HCT116 (cell line): ENCODE results near the gene DNAH9. TPM values are rescaled to one million over a fixed set of nuclear protein-coding genes. Genes with fewer than 3 reads are reported as not detected.

ENCODE experiments used
- ATAC-seq: fragments of 200-7000 bp; cut with Tn5 transposase; 2 replicates; pipeline ENCODE4 v1.9.1; 2020; ENCODE audit warnings: mild to moderate bottlenecking, moderate library complexity
- BruUV-seq: library from RNA; stranded (reverse); fragments of 400-500 nt; replicated peaks from 2 replicates; lab custom pipeline; 2021; lab: Mats Ljungman, UMichigan
- CTCF ChIA-PET: fragments of 300-600 bp; sonication (Branson Sonifier 250); formaldehyde crosslinking; loops from one replicate; lab custom pipeline; 2021; ENCODE audit warnings: antibody characterized with exemption; lab: Charles Lee
- POLR2A ChIA-PET: fragments of 300-600, 350-600 bp; sonication (Branson Sonifier 250); formaldehyde crosslinking; loops from one replicate; lab custom pipeline; 2021; ENCODE audit warnings: antibody characterized with exemption; lab: Charles Lee
- RAD21 ChIA-PET, 2 experiments: fragments of 300-600 bp; sonication (Branson Sonifier 250); formaldehyde crosslinking; loops; one replicate each; lab custom pipeline; 2023; ENCODE audit warnings: low total read pairs in 2 of 2; ENCODE audit not compliant: uncharacterized antibody in 2 of 2, unreplicated experiment in 2 of 2, low non-redundant PET in 1 of 2; lab: Charles Lee
- DNase-seq: peaks from one replicate; pipeline ENCODE4 v3.0.0-alpha.2; 2010; ENCODE audit warnings: low read depth, low spot score
- H2AFZ ChIP-seq: fragments of 200-600 bp; shearing (Covaris generic), sonication (generic); 2 replicates; pipeline ENCODE4 v1.6.1; 2017; ENCODE audit warnings: low read depth, mixed run types, mixed read lengths, antibody characterized with exemption, low read length; ENCODE audit not compliant: poor library complexity, severe bottlenecking
- H3K27ac ChIP-seq: 2 replicates; pipeline ENCODE4 v1.5.1; 2012; ENCODE audit warnings: low read depth, low read length
- H3K27me3 ChIP-seq: fragments of 200-600 bp; sonication (generic); 2 replicates; pipeline ENCODE4 v1.6.1; 2016; ENCODE audit warnings: mixed run types, low read length, mixed read lengths; ENCODE audit not compliant: insufficient read depth
- H3K36me3 ChIP-seq, 2 experiments: fragments of 200-500 bp in 1 of 2; fragments of 200-600 bp in 1 of 2; sonication (Bioruptor generic) in 1 of 2; sonication (generic) in 1 of 2; 2 replicates each; pipeline versions ENCODE4 v1.5.1 to v1.6.1; 2014 to 2016; ENCODE audit warnings: low read length in 2 of 2, inconsistent platforms in 1 of 2, mixed read lengths in 1 of 2, mixed run types in 1 of 2; ENCODE audit not compliant: insufficient read depth in 2 of 2, control insufficient read depth in 1 of 2
- H3K4me1 ChIP-seq, 2 experiments: fragments of 200-600 bp in 1 of 2; sonication (generic) in 1 of 2; 2 replicates each; pipeline versions ENCODE4 v1.5.1 to v1.6.1; 2012 to 2017; ENCODE audit warnings: low read length in 2 of 2, inconsistent platforms in 1 of 2, mild to moderate bottlenecking in 1 of 2, mixed read lengths in 1 of 2, mixed run types in 1 of 2, moderate library complexity in 1 of 2; ENCODE audit not compliant: insufficient read depth in 2 of 2, control insufficient read depth in 1 of 2
- H3K4me2 ChIP-seq: fragments of 200-600 bp; sonication (generic); 2 replicates; pipeline ENCODE4 v1.6.1; 2017; ENCODE audit warnings: mixed run types, low read length, mixed read lengths
- H3K4me3 ChIP-seq, 2 experiments: fragments of 200-600 bp in 1 of 2; sonication (generic) in 1 of 2; replicated peaks in 1 of 2; 2 replicates each; pipeline ENCODE4 v1.5.1; 2011 to 2016; ENCODE audit warnings: low read length in 2 of 2, control low read depth in 1 of 2, low read depth in 1 of 2, mild to moderate bottlenecking in 1 of 2, mixed read lengths in 1 of 2, mixed run types in 1 of 2
- H3K79me2 ChIP-seq: fragments of 200-600 bp; sonication (generic); 2 replicates; pipeline ENCODE4 v1.6.1; 2017; ENCODE audit warnings: mild to moderate bottlenecking, mixed run types, low read length, moderate library complexity, mixed read lengths; ENCODE audit not compliant: insufficient read depth
- H3K9ac ChIP-seq: fragments of 200-600 bp; sonication (generic); 2 replicates; pipeline ENCODE4 v1.6.1; 2016; ENCODE audit warnings: low read length, mixed read lengths
- H3K9me2 ChIP-seq: fragments of 200-600 bp; sonication (generic), shearing (Covaris generic); 2 replicates; pipeline ENCODE4 v1.6.1; 2017; ENCODE audit warnings: mixed run types, mild to moderate bottlenecking, moderate library complexity; ENCODE audit not compliant: insufficient read depth
- H3K9me3 ChIP-seq, 2 experiments: fragments of 200-500 bp in 1 of 2; fragments of 200-600 bp in 1 of 2; sonication (Bioruptor generic) in 1 of 2; sonication (generic) in 1 of 2; 2 replicates each; pipeline ENCODE4 v1.6.1; 2014 to 2017; ENCODE audit warnings: low read length in 2 of 2, mixed read lengths in 2 of 2, inconsistent platforms in 1 of 2, low read depth in 1 of 2, mild to moderate bottlenecking in 1 of 2, mixed run types in 1 of 2, moderate library complexity in 1 of 2; ENCODE audit not compliant: control insufficient read depth in 1 of 2, insufficient read depth in 1 of 2
- H4K20me1 ChIP-seq: fragments of 200-600 bp; sonication (generic), shearing (Covaris generic); 2 replicates; pipeline ENCODE4 v1.6.1; 2017; ENCODE audit warnings: mixed run types, mild to moderate bottlenecking, moderate library complexity; ENCODE audit not compliant: insufficient read depth
- ATF3 ChIP-seq: IDR thresholded peaks from 2 replicates; pipeline ENCODE4 v1.6.1; 2012
- CBX3 ChIP-seq: IDR thresholded peaks from 2 replicates; pipeline ENCODE4 v1.6.1; 2012; ENCODE audit warnings: low read depth
- EGR1 ChIP-seq: IDR thresholded peaks from 2 replicates; pipeline ENCODE4 v1.6.1; 2012; ENCODE audit warnings: low read depth
- ELF1 ChIP-seq: IDR thresholded peaks from 2 replicates; pipeline ENCODE4 v1.6.1; 2012; ENCODE audit warnings: low read depth, borderline replicate concordance
- EZH2phosphoT487 ChIP-seq: fragments of 200-600 bp; IDR thresholded peaks from 2 replicates; pipeline ENCODE4 v1.6.1; 2018; ENCODE audit warnings: antibody characterized with exemption, borderline replicate concordance
- JUND ChIP-seq: IDR thresholded peaks from 2 replicates; pipeline ENCODE4 v1.6.1; 2012
- MAX ChIP-seq: IDR thresholded peaks from 2 replicates; pipeline ENCODE4 v1.6.1; 2012
- POLR2A ChIP-seq: IDR thresholded peaks from 2 replicates; pipeline ENCODE4 v1.7.0; 2011; ENCODE audit warnings: borderline replicate concordance; ENCODE audit not compliant: insufficient read depth, insufficient read length; ENCODE audit errors: extremely low read depth
- POLR2AphosphoS5 ChIP-seq: IDR thresholded peaks from 2 replicates; pipeline ENCODE4 v1.6.1; 2011; ENCODE audit warnings: mild to moderate bottlenecking, low read depth, low read length, moderate library complexity
- RAD21 ChIP-seq: IDR thresholded peaks from 2 replicates; pipeline ENCODE4 v1.6.1; 2012; ENCODE audit warnings: low read depth, mild to moderate bottlenecking
- SIN3A ChIP-seq: IDR thresholded peaks from 2 replicates; pipeline ENCODE4 v1.6.1; 2012; ENCODE audit warnings: low read depth
- SP1 ChIP-seq: IDR thresholded peaks from 2 replicates; pipeline ENCODE4 v1.6.1; 2012; ENCODE audit warnings: low read depth
- TCF7L2 ChIP-seq: IDR thresholded peaks from 2 replicates; pipeline ENCODE4 v1.7.0; 2011; ENCODE audit warnings: borderline replicate concordance, inconsistent platforms; ENCODE audit not compliant: insufficient read depth, insufficient read length; ENCODE audit errors: extremely low read depth
- ZBTB33 ChIP-seq: IDR thresholded peaks from 2 replicates; pipeline ENCODE4 v1.6.1; 2011; ENCODE audit warnings: mild to moderate bottlenecking, low read length, moderate library complexity; ENCODE audit not compliant: insufficient replicate concordance; ENCODE audit errors: extremely low read depth
- ZFX ChIP-seq: fragments of 450-650 bp; IDR thresholded peaks from 2 replicates; pipeline ENCODE4 v1.6.1; 2017
- intact Hi-C: fragments of 100-400 bp; cut with micrococcal nuclease; formaldehyde crosslinking; loops from 2 replicates; pipeline ENCODE4 v1.10.0; 2022
- total RNA-seq: library from RNA; stranded (reverse); gene quantifications from one replicate; pipeline ENCODE4 v1.2.1, GENCODE V29; 2021; ENCODE audit not compliant: unreplicated experiment

DNAH9 gene
- total RNA-seq, 1 experiment from 2014 or later, result not detected

GRCh38 chr17:11668618-11669017 is 70.3 kb downstream of the DNAH9 start:
- Histone ChIP-seq H3K4me1 (no peaks in the 10 kb centered on the region), H2AFZ (no peak overlapping the region), H3K27me3 (no peaks in the 10 kb centered on the region), H3K9me2 (no peaks in the 10 kb centered on the region), H3K9ac (no peak overlapping the region), H3K27ac (no peak overlapping the region), H3K4me2 (no peak overlapping the region), H3K4me3 (no peak overlapping the region), H4K20me1 (no peaks in the 10 kb centered on the region), H3K36me3 (no peaks in the 10 kb centered on the region), H3K9me3 (no peaks in the 10 kb centered on the region), H3K79me2 (no peaks in the 10 kb centered on the region)
- intact Hi-C loops, result no loop called here
- ATAC-seq, result no peak
- TF ChIP-seq TCF7L2 (no peak), JUND (no peak), EGR1 (no peak), MAX (no peak), RAD21 (no peak), SIN3A (no peak), ZFX (no peak), ELF1 (no peak), CBX3 (no peak), ZBTB33 (no peak), EZH2phosphoT487 (no peak), POLR2A (no peak), POLR2AphosphoS5 (no peak), ATF3 (no peak), SP1 (no peak)
- BruUV-seq, result no TSS peak
- CTCF ChIA-PET, result no interaction called here
- RAD21 ChIA-PET, result no interaction called here
- no peak for DNase-seq
- POLR2A ChIA-PET, result no interaction called here
